ENCODE measurements around the gene ABCC1. TPM values are rescaled to one million over a fixed set of nuclear protein-coding genes. Genes with fewer than 3 reads are reported as not detected.

Gene ABCC1
- total RNA-seq, 8 experiments from 2014 or later = 8.6 to 117 (median 11.9) TPM

DNA sequence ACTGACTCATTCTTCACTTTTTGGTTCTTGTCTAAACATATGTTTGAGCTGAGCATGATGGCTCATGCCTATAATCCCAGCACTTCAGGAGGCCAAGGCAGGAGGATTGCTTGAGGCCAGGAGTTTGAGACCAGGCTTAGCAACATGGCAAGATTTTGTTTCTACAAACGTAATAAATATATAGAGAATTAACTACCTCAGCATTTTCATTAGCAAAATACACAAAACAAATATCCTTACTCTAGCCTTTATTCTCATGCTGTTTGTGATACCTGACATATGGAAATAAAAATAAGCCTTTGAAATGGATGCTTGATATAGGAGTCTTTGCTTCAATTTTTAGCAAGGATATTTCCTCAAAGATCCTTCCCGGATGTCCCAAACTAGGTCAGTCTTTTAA, 132.8 kb downstream of the ABCC1 start:
- Histone ChIP-seq H3K4me1 (replicated peaks in 1 of 2) (no peaks in the 10 kb centered on the region), H3K27ac (no peak overlapping the region), H3K4me3 (no peak overlapping the region)
- ATAC-seq (replicated peaks in 6 of 8) = no peak
- in situ Hi-C loops (cut with MboI; ENCODE audit: low pct_unique_long_range_greater_than_20kb in 2 of 9, low sequenced_read_pairs in 9 of 9, unreplicated experiment in 9 of 9) = no loop called here
- 100% methylated on average over 1 to 2 of the region's 2 CpGs; no CpG with 5 or more reads in 1 of the 10 experiments for WGBS, 10 experiments

DNA sequence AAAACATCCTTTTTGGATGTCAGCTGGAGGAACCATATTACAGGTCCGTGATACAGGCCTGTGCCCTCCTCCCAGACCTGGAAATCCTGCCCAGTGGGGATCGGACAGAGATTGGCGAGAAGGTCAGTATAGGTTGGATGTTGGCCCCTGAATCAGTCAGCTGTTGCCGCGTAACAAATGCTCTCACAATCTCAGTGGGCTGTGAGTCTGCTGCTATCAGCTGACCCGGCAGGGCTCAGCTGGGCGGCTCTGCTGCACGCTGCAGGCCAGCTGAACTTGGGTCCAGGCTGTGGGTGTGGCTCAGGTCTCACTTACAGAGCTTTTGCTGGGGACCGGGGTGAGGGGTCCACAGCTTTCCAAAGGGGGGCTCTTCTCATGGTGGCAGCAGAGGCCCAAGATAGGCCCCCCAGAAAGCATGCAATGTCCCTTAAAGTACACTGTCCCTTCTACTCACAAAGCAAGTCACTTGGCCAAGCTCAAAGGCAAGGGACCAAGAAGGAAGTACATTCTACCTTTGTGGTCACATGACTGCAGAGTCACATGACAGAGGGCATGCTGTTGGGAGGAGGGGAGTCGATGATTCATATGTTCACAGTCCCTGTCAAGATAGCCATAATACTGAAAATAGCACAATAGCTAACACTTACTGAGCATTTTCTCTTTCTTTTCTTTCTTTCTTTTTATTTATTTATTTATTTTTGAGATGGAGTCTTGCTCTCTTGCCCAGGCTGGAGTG, 134.2 kb downstream of the ABCC1 start:
- no peak for ATAC-seq (replicated peaks in 6 of 8)
- H3K4me1 ChIP-seq (replicated peaks in 1 of 2) = no peaks in the 10 kb centered on the region
- no peak overlapping the region for H3K27ac ChIP-seq
- WGBS, 10 experiments = 83 to 100% (median 100%) methylated on average over 1 to 8 of the region's 10 CpGs; no CpG with 5 or more reads in 3 of the 10 experiments
- H3K4me3 ChIP-seq = no peak overlapping the region
- in situ Hi-C loops (cut with MboI; ENCODE audit: low pct_unique_long_range_greater_than_20kb in 2 of 9, low sequenced_read_pairs in 9 of 9, unreplicated experiment in 9 of 9) = no loop called here

DNA sequence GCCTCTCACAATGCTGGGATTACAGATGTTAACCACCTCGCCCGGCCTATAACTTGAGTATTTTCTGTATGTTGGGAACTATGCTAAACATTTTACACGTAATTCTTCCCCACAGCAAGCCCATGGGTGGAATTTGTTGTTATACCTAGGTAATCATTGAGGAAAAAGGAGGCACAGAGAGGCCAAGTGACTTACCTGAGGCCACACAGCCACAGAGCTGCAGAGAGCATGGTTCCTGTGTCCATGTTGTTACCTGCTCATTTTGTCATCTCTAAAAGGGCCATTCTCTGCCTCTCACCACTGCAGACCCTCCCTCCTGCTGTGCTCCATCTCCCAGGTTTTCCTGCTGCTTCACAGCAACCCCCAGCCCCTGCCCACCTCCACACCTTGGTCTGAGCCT, 135.5 kb downstream of the ABCC1 start:
- no peak overlapping the region for H3K27ac ChIP-seq
- in situ Hi-C loops (cut with MboI; ENCODE audit: low pct_unique_long_range_greater_than_20kb in 2 of 9, low sequenced_read_pairs in 9 of 9, unreplicated experiment in 9 of 9) = no loop called here
- WGBS, 10 experiments = 100% methylated on average over 3 of the region's 3 CpGs; no CpG with 5 or more reads in 7 of the 10 experiments
- no peak overlapping the region for H3K4me3 ChIP-seq
- no peaks in the 10 kb centered on the region for H3K4me1 ChIP-seq (replicated peaks in 1 of 2)
- no peak for ATAC-seq (replicated peaks in 6 of 8)

DNA sequence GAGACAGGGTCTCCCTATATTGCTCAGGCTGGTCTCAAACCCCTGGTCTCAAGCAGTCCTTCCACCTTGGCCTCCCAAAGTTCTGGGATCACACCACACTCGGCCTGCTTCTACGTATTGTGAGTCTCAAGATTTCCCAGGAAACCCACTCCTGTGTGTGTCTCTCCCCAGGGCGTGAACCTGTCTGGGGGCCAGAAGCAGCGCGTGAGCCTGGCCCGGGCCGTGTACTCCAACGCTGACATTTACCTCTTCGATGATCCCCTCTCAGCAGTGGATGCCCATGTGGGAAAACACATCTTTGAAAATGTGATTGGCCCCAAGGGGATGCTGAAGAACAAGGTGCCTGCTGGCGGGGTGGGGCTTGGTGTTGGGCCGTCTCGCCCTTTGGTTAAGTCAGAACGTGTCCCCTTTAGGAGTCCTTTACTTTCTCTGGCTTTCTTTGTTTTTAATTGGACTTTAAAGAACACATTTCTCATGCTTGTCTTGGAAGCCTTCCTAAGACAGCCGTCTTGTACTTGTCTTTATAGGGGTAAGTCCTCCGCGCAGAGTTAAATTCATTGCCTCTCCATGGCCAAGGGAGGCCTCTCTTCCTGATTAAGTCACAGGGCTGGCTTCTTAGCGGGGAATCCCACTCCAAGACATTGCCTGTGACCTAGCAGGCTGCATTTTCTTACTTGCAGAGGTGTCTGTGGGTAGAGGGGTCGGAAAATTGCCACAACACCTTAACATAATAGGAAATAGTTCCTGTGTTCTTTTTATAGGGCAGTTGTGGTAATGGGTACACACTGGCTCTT, 137.4 kb downstream of the ABCC1 start:
- in situ Hi-C loops (cut with MboI; ENCODE audit: low pct_unique_long_range_greater_than_20kb in 2 of 9, low sequenced_read_pairs in 9 of 9, unreplicated experiment in 9 of 9) = no loop called here
- 80 to 100% (median 96%) methylated on average over 3 to 13 of the region's 18 CpGs; no CpG with 5 or more reads in 2 of the 10 experiments for WGBS, 10 experiments
- no peaks in the 10 kb centered on the region for H3K4me1 ChIP-seq (replicated peaks in 1 of 2)
- H3K27ac ChIP-seq = no peak overlapping the region
- ATAC-seq (replicated peaks in 6 of 8) = no peak
- H3K4me3 ChIP-seq = no peak overlapping the region

DNA sequence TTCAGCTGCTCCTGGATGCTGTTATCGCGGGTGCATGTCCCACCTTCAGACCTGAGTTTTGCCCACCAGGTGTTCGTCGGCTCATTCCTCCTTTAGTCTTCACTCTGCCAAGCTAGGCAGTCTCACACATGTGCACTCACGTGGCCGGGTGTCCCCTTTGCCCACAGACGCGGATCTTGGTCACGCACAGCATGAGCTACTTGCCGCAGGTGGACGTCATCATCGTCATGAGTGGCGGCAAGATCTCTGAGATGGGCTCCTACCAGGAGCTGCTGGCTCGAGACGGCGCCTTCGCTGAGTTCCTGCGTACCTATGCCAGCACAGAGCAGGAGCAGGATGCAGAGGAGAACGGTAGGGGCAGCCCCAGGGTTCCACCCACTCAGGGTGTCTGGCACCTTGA, 140.8 kb downstream of the ABCC1 start:
- Histone ChIP-seq H3K27ac (no peak overlapping the region), H3K4me3 (no peak overlapping the region), H3K4me1 (replicated peaks in 1 of 2) (no peaks in the 10 kb centered on the region)
- no peak for ATAC-seq (replicated peaks in 6 of 8)
- in situ Hi-C loops (cut with MboI; ENCODE audit: low pct_unique_long_range_greater_than_20kb in 2 of 9, low sequenced_read_pairs in 9 of 9, unreplicated experiment in 9 of 9) = no loop called here
- WGBS, 10 experiments = 92 to 100% (median 100%) methylated on average over 1 to 9 of the region's 19 CpGs; no CpG with 5 or more reads in 5 of the 10 experiments

DNA sequence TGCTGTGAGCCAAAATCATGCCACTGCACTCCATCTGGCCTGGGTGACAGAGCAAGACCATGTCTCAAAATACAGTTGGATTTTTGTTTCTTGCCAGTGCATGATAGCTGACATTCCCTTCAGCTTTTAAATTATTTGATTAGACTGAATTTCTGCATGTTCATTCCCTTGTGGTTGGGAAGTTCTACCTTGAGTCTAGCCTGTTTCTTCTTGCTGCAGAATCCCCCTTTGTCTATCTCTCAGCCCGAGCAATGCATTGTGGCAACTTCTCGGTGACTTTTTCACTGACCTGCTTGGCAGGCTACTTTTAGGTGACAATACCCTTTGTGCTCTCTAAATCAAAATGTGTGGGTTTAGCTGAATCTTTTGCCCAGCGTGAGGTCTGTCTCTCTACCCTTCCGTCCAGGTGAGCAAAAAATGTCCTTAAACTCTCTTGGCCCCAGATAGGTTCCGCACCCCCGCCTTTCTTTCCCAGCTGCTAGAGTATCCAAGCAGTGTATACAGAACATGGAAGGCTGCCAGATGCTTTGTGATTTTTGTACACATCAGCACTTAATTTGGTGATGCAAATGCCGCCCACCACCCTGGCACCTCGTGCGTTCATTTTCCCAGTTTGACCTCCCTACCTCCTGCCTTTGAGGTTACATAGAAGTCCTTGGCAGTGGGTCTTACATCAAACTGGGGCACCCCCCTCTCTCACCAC, 143.7 kb downstream of the ABCC1 start:
- no peak for ATAC-seq (replicated peaks in 6 of 8)
- in situ Hi-C loops (cut with MboI; ENCODE audit: low pct_unique_long_range_greater_than_20kb in 2 of 9, low sequenced_read_pairs in 9 of 9, unreplicated experiment in 9 of 9) = no loop called here
- Histone ChIP-seq H3K4me3 (no peak overlapping the region), H3K27ac (no peak overlapping the region), H3K4me1 (replicated peaks in 1 of 2) (no peaks in the 10 kb centered on the region)
- WGBS, 10 experiments = 59 to 100% (median 90%) methylated on average over 1 to 7 of the region's 9 CpGs; no CpG with 5 or more reads in 1 of the 10 experiments

DNA sequence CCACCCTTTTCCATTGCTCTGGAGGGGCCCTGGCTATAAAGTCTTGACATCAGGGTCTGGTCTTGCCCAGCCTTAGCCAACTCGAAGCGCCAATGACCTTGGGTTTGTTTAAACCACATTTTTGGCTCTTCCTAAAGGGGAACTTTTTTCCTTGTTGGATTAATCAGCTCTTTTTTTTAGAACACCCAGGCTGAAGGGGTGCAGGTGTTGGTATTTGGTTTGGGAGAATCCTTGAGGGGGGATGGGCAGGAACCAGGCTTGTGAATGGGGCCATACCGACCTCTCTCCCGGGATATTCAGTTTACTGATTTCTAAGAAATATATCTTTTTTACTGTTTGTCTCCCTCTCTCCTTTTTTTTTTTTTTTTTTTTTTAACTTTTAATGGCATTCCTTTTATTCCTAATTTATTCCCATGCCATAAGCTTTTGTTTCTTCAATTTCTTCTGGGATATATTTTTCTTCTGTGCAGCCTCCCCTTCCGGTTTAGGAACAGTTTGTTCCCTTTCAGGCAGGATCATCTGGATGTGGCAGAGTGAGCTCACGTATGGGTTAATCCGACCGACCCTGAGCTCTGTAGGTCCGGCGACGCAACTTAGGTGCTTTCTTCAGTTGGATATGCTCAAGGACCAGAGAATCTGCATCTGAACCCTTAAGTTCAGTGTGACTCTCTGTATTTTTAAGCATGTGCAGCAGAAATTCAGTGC, 144.4 kb downstream of the ABCC1 start:
- in situ Hi-C loops (cut with MboI; ENCODE audit: low pct_unique_long_range_greater_than_20kb in 2 of 9, low sequenced_read_pairs in 9 of 9, unreplicated experiment in 9 of 9) = no loop called here
- 64 to 100% (median 81%) methylated on average over 2 to 10 of the region's 11 CpGs for WGBS, 10 experiments
- Histone ChIP-seq H3K27ac (no peak overlapping the region), H3K4me3 (no peak overlapping the region), H3K4me1 (replicated peaks in 1 of 2) (no peaks in the 10 kb centered on the region)
- ATAC-seq (replicated peaks in 6 of 8) = no peak

DNA sequence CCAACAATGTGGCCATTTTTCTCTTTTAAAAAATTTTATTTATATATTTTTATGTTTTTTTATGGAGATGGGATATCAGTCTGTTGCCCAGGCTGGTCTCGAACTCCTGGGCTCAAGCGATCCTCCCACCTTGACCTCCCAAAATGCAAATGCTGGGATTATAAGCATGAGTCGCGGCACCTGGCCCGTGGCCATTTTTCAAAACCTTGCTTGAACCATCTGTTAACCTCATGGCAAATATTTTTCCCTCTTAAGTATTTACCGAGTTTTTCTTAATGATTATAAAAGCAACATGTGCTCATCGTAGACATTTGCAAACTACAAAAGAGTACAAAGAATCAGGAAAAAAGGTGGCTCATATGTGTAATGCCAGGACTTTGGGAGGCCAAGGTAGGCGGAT, 146.2 kb downstream of the ABCC1 start:
- in situ Hi-C loops (cut with MboI; ENCODE audit: low pct_unique_long_range_greater_than_20kb in 2 of 9, low sequenced_read_pairs in 9 of 9, unreplicated experiment in 9 of 9) = no loop called here
- H3K4me1 ChIP-seq (replicated peaks in 1 of 2) = no peaks in the 10 kb centered on the region
- no peak overlapping the region for H3K27ac ChIP-seq
- ATAC-seq (replicated peaks in 6 of 8) = peak in 1 of 8 experiments; percentile 14
- 54 to 97% (median 92%) methylated on average over 3 to 7 of the region's 8 CpGs; no CpG with 5 or more reads in 2 of the 10 experiments for WGBS, 10 experiments
- H3K4me3 ChIP-seq = no peak overlapping the region

DNA sequence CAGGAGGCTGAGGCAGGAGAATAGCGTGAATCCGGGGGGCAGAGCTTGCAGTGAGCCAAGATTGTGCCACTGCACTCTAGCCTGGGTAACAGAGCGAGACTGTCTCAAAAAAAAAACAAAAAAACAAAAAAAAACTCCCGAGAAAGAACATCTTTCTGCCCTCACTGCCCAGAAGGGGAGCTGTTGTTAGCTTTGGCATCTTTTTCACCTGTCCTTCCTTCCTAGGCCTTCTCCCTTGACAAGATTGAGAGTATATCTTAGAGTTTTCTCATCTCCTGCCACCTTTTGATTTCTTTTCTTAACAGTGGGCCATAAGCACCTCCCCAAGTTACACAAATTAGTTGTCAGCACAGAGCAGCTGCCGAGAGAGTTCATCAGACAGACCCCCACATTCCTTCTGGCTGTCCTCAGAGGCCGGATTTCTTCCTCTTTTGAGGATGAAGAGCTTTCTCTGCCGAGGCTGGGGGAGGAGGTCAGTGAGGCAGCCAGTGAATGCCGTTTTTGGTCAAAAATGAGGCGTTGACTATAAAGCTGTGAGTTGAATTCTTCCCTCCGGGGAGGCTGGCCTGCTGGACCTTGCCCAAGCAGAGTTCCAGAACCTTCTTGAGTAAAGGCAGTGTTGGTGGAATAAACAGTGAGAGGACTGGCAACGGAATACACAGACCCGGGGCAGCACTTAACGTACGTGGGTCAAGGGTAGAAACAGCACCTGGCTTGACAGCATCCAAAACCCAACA, 146.9 kb downstream of the ABCC1 start:
- Histone ChIP-seq H3K4me3 (no peak overlapping the region), H3K4me1 (replicated peaks in 1 of 2) (no peaks in the 10 kb centered on the region), H3K27ac (no peak overlapping the region)
- WGBS, 10 experiments = 28 to 89% (median 82%) methylated on average over 1 to 12 of the region's 14 CpGs; no CpG with 5 or more reads in 1 of the 10 experiments
- ATAC-seq (replicated peaks in 6 of 8) = peak in 3 of 8 experiments; percentile 20 to 74 (median 55)
- in situ Hi-C loops (cut with MboI; ENCODE audit: low pct_unique_long_range_greater_than_20kb in 2 of 9, low sequenced_read_pairs in 9 of 9, unreplicated experiment in 9 of 9) = no loop called here

DNA sequence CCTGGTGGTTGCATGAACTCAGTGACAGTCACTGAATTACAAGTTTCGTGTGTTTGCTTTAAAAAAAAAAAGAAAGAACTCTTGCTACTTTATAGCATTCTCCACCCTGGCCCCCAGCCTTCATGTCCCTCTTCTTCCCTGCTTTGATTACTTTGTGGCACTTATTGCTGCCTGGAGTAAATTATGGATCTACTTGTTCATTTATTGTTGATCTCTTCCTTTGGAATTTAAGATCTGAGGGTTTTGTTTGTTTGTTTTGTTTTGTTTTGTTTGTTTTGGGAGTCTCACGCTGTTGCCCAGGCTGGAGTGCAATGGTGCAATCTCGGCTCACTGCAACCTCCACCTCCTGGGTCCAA, 147.4 kb downstream of the ABCC1 start:
- no peak for ATAC-seq (replicated peaks in 6 of 8)
- in situ Hi-C loops (cut with MboI; ENCODE audit: low pct_unique_long_range_greater_than_20kb in 2 of 9, low sequenced_read_pairs in 9 of 9, unreplicated experiment in 9 of 9) = no loop called here

DNA sequence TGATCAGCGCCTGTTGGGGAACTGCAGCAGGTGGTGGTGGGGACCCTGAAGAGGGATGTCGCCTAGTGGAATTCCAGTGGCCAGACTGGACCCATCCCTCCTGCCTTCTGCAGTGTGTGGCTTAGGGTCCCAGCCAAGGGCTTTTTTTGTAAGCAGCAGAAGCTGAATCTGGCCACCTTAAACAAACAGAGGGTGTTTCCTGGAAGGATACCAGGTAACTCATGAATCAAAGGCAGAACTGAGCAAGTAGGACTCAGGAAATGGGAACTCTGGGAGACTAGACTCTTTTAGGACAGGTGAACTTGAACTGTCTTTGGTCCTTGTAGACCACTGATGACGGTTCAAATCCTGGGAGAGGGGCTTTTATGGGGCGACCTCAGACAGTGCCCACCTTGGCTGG, 149.9 kb downstream of the ABCC1 start:
- no peak for ATAC-seq (replicated peaks in 6 of 8)
- 90 to 100% methylated on average over 1 to 2 of the region's 4 CpGs; no CpG with 5 or more reads in 8 of the 10 experiments for WGBS, 10 experiments
- in situ Hi-C loops (cut with MboI; ENCODE audit: low pct_unique_long_range_greater_than_20kb in 2 of 9, low sequenced_read_pairs in 9 of 9, unreplicated experiment in 9 of 9) = no loop called here

More for the DNA sequence above, 147.4 kb downstream of the ABCC1 start:
- H3K27ac ChIP-seq = no peak overlapping the region
- 48 to 100% (median 89%) methylated on average over 1 to 3 of the region's 3 CpGs; no CpG with 5 or more reads in 4 of the 10 experiments for WGBS, 10 experiments
- no peaks in the 10 kb centered on the region for H3K4me1 ChIP-seq (replicated peaks in 1 of 2)
- H3K4me3 ChIP-seq = no peak overlapping the region

DNA sequence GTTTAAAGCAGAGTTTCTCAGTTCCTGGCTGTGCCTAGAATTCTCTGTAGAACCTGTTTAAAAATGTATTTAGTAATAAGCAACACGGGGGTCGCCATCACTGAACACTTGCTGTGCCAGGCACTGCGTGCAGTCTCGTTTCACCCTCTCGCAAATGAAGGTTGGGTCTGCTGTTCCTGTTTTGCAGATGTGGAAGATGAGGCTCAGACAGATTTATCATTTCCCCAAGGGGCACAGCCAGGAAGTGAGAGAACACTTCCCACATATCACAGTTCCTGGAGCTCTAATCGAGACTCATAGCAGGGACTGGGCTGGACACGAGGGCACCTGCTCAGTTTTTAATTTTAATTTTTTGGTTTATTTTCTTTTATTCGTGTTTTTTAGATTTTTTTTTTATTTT, 151.2 kb downstream of the ABCC1 start:
- no peaks in the 10 kb centered on the region for H3K4me1 ChIP-seq (replicated peaks in 1 of 2)
- 63 to 100% (median 90%) methylated on average over 1 to 8 of the region's 8 CpGs for WGBS, 10 experiments
- no peak overlapping the region for H3K27ac ChIP-seq
- no peak overlapping the region for H3K4me3 ChIP-seq
- in situ Hi-C loops (cut with MboI; ENCODE audit: low pct_unique_long_range_greater_than_20kb in 2 of 9, low sequenced_read_pairs in 9 of 9, unreplicated experiment in 9 of 9) = no loop called here
- ATAC-seq (replicated peaks in 6 of 8) = no peak

More for the DNA sequence above, 149.9 kb downstream of the ABCC1 start:
- Histone ChIP-seq H3K4me3 (no peak overlapping the region), H3K4me1 (replicated peaks in 1 of 2) (no peaks in the 10 kb centered on the region), H3K27ac (no peak overlapping the region)

Data from motor neuron (in vitro differentiated cells).